Stimulated activated naive CD8-positive, alpha-beta T cell treated with anti-CD3 and anti-CD28 coated beads, Interleukin-15, amount 100 ng/mL, for 72 hours (primary cell): Measurements from ENCODE around the gene MUC5B.
"Not testable (repeated sequence)": the region's sequence is repeated elsewhere in the genome, so short reads cannot be mapped to it uniquely, and the experiment has no call there.

Experiments used
- ATAC-seq: fragments of 150-1000 bp; cut with Tn5 transposase; 2 replicates; pipeline ENCODE4 v1.10.0; 2021; ENCODE audit warnings: mild to moderate bottlenecking, moderate library complexity
- DNase-seq, 2 donors: peaks; one replicate each; pipeline ENCODE4 v3.0.0; 2021 to 2022
- H3K27ac Mint-ChIP-seq, 2 donors: one replicate each; pipeline ENCODE4 v1.8.0; 2022; ENCODE audit warnings: mild to moderate bottlenecking in 2 of 2, mixed read lengths in 2 of 2, moderate library complexity in 2 of 2
- H3K27me3 Mint-ChIP-seq: one replicate; pipeline ENCODE4 v1.8.0; 2022; ENCODE audit warnings: mixed read lengths
- H3K4me1 Mint-ChIP-seq: one replicate; pipeline ENCODE4 v1.8.0; 2022; ENCODE audit warnings: mild to moderate bottlenecking, mixed read lengths
- H3K4me3 Mint-ChIP-seq, 2 donors: one replicate each; pipeline ENCODE4 v1.8.0; 2022; ENCODE audit warnings: mild to moderate bottlenecking in 2 of 2, mixed read lengths in 2 of 2, moderate library complexity in 1 of 2
- H3K9me3 Mint-ChIP-seq, 2 donors: one replicate each; pipeline ENCODE4 v1.8.0; 2022; ENCODE audit warnings: mixed read lengths in 2 of 2

MUC5B gene

DNA sequence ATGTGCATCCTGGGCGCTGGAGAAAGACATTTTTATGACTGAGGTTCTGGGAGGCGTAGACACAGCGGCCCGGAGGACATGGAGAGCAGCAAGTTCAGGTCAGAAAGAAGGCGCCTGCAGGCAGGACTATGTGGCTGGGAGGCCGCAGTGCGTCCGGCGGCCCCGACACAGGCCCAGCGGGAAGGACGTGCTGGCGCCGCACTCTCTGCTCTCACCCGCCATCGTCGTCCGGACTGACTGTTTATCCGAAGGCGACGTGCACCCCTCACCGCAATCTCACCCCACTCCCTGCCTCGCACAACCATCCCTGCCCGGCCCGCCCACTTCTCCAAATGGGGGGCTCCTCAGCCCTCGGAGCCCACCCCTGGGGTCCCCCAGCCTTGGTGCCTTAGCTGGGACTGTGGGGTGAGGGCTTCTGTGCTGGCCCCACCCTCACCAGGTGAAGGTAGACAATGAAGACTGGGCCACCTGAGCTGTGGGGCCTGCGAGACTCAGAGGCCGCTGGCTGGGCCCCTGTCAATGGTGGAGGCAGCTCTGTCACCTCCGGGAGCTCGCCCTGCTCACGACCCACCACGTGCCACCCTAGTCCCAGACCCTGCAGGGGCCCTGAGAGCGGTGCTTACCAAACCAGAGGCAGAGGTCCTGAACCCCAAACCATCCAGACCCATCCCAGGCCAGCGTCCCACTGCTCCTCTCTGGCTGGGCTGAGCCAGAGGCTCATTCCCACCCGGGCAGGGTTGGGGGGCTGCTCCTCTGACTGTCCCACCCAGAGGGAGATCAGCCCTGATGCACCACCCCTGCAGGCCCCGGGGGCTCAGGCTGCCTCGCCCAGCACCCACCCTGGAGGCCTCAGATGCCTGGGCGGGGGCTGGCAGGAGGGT, 16.2 kb upstream of the MUC5B start:
- ATAC-seq (no peak), DNase-seq (no peak)
- Mint-ChIP-seq H3K9me3 (peaks cover 12 to 27% of the 10 kb centered on the region in 2 donors), H3K4me3 (no peak overlapping the region), H3K4me1 (no peaks in the 10 kb centered on the region), H3K27me3 (peaks cover 19% of the 10 kb centered on the region), H3K27ac (peak overlapping the region in 1 of 2 donors; percentile 74)

DNA sequence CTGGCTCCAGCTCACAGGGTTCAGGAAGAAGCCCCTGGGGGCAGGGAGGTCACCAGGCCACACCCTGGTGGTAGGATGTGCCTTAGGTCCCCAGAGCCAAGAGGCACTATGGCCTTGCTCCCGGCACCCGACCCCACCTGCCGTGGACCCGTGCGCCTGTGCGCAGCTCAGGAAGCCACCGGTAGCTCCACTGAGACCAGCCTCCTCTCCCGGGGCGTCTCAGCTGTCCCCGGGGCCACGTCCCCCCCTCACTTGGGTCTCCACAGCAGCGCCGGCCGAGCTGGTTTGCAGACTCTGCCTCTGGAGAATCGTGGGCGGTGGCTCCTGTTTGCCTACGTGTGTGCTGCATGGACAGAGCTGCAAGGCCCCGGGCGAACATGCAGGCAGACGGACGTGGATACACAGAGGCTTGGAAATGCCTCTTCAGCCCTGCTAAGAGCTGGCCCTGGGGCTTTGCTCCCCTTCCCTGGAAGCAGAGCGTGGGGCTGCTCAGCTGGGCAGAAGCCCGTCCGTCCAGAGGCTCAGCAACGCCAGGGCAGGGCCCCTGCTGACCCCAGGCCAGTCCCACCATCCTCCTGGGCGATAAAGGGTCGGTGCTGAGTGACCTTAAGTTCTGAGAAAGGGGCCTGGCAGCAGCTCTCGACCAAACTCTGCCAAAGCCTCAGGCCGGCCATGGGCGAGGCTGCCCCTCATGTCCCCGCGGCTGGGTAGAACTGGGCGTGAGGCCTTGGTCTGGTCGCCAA, 15.3 kb upstream of the MUC5B start:
- Mint-ChIP-seq H3K27ac (no peak overlapping the region), H3K9me3 (peaks cover 19 to 36% of the 10 kb centered on the region in 2 donors), H3K4me3 (no peak overlapping the region), H3K4me1 (no peaks in the 10 kb centered on the region), H3K27me3 (peaks cover 19% of the 10 kb centered on the region)
- ATAC-seq (no peak), DNase-seq (no peak)

DNA sequence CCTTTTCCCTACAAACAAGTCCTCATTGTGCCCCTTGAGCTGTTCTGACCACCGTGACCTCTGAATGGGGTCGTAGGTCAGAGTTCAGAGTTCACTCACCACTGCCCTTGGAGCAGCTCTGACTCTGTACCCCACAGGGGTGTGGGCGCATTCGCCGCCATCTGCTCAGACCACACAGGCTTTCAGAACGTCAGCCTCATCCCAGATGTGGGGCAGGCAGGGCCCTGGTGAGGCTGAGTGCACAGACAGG, 14.8 kb upstream of the MUC5B start:
- Mint-ChIP-seq H3K27ac (no peak overlapping the region), H3K4me3 (no peak overlapping the region), H3K9me3 (peaks cover 22 to 41% of the 10 kb centered on the region in 2 donors), H3K4me1 (no peaks in the 10 kb centered on the region), H3K27me3 (peaks cover 19% of the 10 kb centered on the region)
- no peak for DNase-seq
- ATAC-seq, result no peak

- peak; percentile 52 for ATAC-seq
- Mint-ChIP-seq H3K4me1 (no peaks in the 10 kb centered on the region), H3K27me3 (peaks cover 19% of the 10 kb centered on the region), H3K4me3 (no peak overlapping the region), H3K27ac (no peak overlapping the region), H3K9me3 (peaks cover 24 to 45% of the 10 kb centered on the region in 2 donors)
- no peak for DNase-seq
Measured at GRCh38 chr11:1208394-1209261, 14.2 kb upstream of the MUC5B start.

GRCh38 chr11:1209371-1210057, 13.4 kb upstream of the MUC5B start:
- peaks cover 19% of the 10 kb centered on the region for H3K27me3 Mint-ChIP-seq
- H3K9me3 Mint-ChIP-seq, result peaks cover 24 to 50% of the 10 kb centered on the region in 2 donors
- H3K27ac Mint-ChIP-seq, result no peak overlapping the region
- H3K4me3 Mint-ChIP-seq, result no peak overlapping the region
- DNase-seq (no peak), ATAC-seq (no peak)
- H3K4me1 Mint-ChIP-seq, result no peaks in the 10 kb centered on the region

DNA sequence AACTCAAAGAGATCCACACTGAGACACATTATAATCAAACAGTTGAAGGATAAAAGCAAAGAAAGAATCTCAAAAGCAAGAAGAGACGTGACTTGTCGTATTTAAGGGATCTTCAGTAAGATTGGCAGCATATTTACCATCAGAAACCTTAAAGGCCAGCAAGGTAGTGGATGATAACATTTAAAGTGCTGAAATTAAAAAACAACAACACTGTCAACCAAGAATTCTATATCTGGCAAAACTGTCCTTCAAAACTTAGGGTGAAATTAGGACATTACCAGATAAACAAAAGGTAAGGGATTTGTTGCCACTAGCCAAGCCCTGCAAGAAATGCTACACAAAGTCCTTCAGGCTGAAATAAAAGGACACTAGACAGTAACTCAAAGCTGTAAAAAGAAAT, 11.0 kb upstream of the MUC5B start:
- DNase-seq (no peak), ATAC-seq (no peak)
- Mint-ChIP-seq H3K4me3 (no peak overlapping the region), H3K4me1 (no peaks in the 10 kb centered on the region), H3K9me3 (peaks cover 24 to 51% of the 10 kb centered on the region in 2 donors), H3K27ac (no peak overlapping the region), H3K27me3 (peaks cover 19% of the 10 kb centered on the region)

DNA sequence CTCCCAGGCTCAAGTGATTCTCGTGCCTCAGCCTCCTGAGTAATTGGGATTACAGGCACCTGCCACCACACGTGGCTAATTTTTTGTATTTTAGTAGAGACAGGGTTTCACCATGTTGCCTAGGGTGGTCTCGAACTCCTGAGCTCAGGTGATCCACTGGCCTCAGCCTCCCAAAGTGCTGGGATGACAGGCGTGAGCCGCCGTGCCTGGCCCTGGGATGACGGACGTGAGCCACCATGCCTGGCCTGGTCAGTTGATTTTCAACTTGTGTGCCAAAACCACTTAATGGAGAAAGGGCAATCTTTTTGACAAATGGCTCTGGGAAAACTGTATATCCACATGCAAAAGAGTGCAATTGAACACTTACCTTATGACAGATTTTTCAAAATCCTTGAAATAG, 7.0 kb upstream of the MUC5B start:
- not testable (repeated sequence) for DNase-seq, H3K4me3 Mint-ChIP-seq, H3K27ac Mint-ChIP-seq, H3K4me1 Mint-ChIP-seq, ATAC-seq
- Mint-ChIP-seq H3K27me3 (peaks cover 15% of the 10 kb centered on the region), H3K9me3 (peaks cover 20 to 32% of the 10 kb centered on the region in 2 donors)

GRCh38 chr11:1217151-1217550, 5.7 kb upstream of the MUC5B start:
- H3K27me3 Mint-ChIP-seq, result peaks cover 28% of the 10 kb centered on the region
- H3K27ac Mint-ChIP-seq, result no peak overlapping the region
- ATAC-seq (no peak), DNase-seq (no peak)
- H3K4me3 Mint-ChIP-seq, result no peak overlapping the region
- peaks cover 9 to 19% of the 10 kb centered on the region in 2 donors for H3K9me3 Mint-ChIP-seq
- no peaks in the 10 kb centered on the region for H3K4me1 Mint-ChIP-seq

DNA sequence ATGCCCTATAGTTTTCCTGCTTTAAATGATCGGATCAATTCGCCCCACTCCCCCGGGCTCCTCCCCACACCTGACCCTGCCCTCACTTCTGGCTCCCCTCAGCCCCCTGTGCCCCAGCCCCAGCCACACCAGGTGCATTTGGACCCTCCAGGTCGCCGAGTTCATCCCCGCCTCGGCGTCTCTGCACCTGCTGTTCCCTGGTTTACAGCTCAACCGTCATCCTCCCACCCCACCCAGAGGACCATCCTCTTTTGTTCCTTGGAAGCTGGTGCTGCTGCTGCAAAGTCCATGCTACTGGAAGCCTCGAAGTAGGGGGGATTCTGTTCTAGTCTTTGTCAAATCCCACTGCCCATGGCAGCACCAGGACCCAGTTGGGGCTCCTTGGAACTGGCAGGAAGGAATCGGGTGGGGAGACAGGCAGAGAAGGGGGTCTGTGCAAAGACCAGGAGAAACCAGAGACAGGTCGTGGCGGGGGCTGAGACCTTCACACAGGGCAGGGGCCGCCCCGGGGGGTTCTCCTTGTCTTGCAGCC, 4.5 kb upstream of the MUC5B start:
- no peaks in the 10 kb centered on the region for H3K4me1 Mint-ChIP-seq
- peaks cover 32% of the 10 kb centered on the region for H3K27me3 Mint-ChIP-seq
- DNase-seq (no peak), ATAC-seq (no peak)
- H3K27ac Mint-ChIP-seq, result no peak overlapping the region
- no peak overlapping the region for H3K4me3 Mint-ChIP-seq
- peaks cover under 1 to 8% of the 10 kb centered on the region in 2 donors for H3K9me3 Mint-ChIP-seq

GRCh38 chr11:1218788-1219445, 3.9 kb upstream of the MUC5B start:
- Mint-ChIP-seq H3K27ac (no peak overlapping the region), H3K4me3 (no peak overlapping the region), H3K9me3 (peaks cover 0 to 6% of the 10 kb centered on the region in 2 donors), H3K4me1 (no peaks in the 10 kb centered on the region), H3K27me3 (peaks cover 38% of the 10 kb centered on the region)
- ATAC-seq, result no peak
- DNase-seq, result no peak

DNA sequence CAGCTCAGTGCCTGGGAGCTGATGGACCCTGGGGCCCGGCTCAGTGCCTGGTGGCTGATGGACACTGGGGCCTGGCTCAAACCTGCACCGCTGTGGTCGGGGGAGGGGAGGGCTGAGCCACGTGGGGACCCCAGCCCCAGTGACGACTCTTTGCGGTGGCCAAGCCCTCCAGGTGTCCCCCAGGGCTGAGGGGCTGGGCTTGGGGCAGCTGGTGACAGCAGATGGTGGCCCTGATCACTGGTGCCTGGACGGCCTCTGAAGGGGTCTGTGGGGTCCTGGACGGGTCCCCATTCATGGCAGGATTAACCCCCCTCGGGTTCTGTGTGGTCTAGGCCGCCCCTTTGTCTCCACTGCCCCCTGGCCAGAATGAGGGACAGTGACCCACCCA, 3.4 kb upstream of the MUC5B start:
- Mint-ChIP-seq H3K4me3 (no peak overlapping the region), H3K27ac (no peak overlapping the region), H3K4me1 (no peaks in the 10 kb centered on the region), H3K27me3 (peaks cover 43% of the 10 kb centered on the region), H3K9me3 (peaks cover 0 to 2% of the 10 kb centered on the region in 2 donors)
- no peak for DNase-seq
- no peak for ATAC-seq

- DNase-seq (no peak), ATAC-seq (peak; percentile 13)
- peaks cover 43% of the 10 kb centered on the region for H3K27me3 Mint-ChIP-seq
- H3K4me1 Mint-ChIP-seq, result no peaks in the 10 kb centered on the region
- no peak overlapping the region for H3K4me3 Mint-ChIP-seq
- no peak overlapping the region for H3K27ac Mint-ChIP-seq
- no peaks in the 10 kb centered on the region for H3K9me3 Mint-ChIP-seq
Measured at GRCh38 chr11:1219834-1220815, 2.7 kb upstream of the MUC5B start.

DNA sequence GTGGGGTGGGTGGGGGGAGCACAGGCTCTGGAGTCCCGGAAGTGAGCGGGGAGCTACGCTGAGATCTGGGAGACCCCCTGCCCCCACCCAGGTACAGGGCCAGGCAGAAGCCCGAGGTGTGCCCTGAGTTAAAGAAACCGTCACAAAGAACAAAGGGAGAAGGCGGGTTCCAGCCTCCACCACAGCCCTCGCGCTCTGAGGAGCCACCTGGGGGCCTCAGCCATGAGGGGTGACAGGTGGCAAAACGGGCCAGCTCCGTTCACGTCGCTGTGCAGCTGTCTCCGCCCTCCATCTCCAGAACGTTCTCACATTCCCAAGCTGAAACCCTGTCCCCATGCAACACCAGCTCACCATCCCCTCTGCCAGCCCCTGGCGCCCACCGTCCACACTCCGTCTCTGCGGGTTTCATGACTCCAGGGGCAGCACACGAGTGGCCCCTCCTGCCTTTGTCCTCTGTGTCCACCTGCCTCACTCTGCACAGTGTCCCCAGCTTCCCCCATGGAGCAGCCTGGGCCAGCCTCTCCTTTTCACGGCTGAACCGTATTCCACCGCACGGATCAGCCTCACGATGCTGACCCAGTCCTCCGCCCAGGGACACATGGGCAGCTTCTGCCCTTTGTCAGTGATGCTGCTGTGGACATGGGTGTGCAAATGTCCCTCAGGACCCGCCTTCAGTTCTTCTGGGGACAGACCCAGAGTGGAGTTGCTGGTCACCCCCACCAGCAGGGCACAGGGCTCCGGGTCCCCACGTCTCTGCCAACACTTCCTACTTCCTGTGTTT, 1.7 kb upstream of the MUC5B start:
- Mint-ChIP-seq H3K4me1 (no peaks in the 10 kb centered on the region), H3K27me3 (peaks cover 43% of the 10 kb centered on the region), H3K4me3 (no peak overlapping the region), H3K9me3 (no peaks in the 10 kb centered on the region), H3K27ac (no peak overlapping the region)
- DNase-seq (no peak), ATAC-seq (no peak)
